ENCODE results near the gene TM9SF1. TPM values are rescaled to one million over a fixed set of nuclear protein-coding genes. Genes with fewer than 3 reads are reported as not detected.

TM9SF1 gene
- total RNA-seq, 1 donor = 89.9 TPM

Small RNAs within 50 kb of the gene (small RNA-seq; reads per million reads assigned to genes)
- gene AL136295.4 (ENCODE audit: low replicate concordance) (not detected), gene CHMP4A (ENCODE audit: low replicate concordance) (not detected), gene IPO4 (ENCODE audit: low replicate concordance) (not detected), gene IRF9 (ENCODE audit: low replicate concordance) (not detected), gene MDP1 (ENCODE audit: low replicate concordance) (0.13 reads per million), gene RNA5SP383 (ENCODE audit: low replicate concordance) (0.46 reads per million, percentile 15 among the genes with 10 or more reads in this experiment)

Other genes with a start within 250 kb of the TM9SF1 start
- 23.8 and 49.9 TPM in 2 replicates for gene DHRS4, start 241.7 kb downstream of the TM9SF1 start, total RNA-seq
- 3.3 and 9.6 TPM in 2 replicates for gene DHRS4L2, start 206.5 kb downstream of the TM9SF1 start, total RNA-seq
- gene CARMIL3, start 143.4 kb downstream of the TM9SF1 start, total RNA-seq = under 0.01 TPM in 1 of 2 replicates, not detected in the other
- under 0.01 TPM in 1 of 2 replicates, not detected in the other for gene CPNE6, start 123.9 kb downstream of the TM9SF1 start, total RNA-seq
- 10.3 and 48.8 TPM in 2 replicates for gene PCK2, start 101.1 kb downstream of the TM9SF1 start, total RNA-seq
- gene DCAF11, start 80.7 kb downstream of the TM9SF1 start, total RNA-seq = 42.9 and 54.3 TPM in 2 replicates
- gene NRL, start 80.5 kb downstream of the TM9SF1 start, total RNA-seq = 0.72 and 1.3 TPM in 2 replicates
- gene FITM1, start 64.8 kb downstream of the TM9SF1 start, total RNA-seq = 0.44 TPM in 1 of 2 replicates, not detected in the other
- gene PSME1, start 59.2 kb downstream of the TM9SF1 start, total RNA-seq = 51.5 and 134 TPM in 2 replicates
- 14.3 and 14.9 TPM in 2 replicates for gene EMC9, start 53.9 kb downstream of the TM9SF1 start, total RNA-seq
- gene PSME2, start 48.8 kb downstream of the TM9SF1 start, total RNA-seq = 71.8 and 89.9 TPM in 2 replicates
- gene RNF31, start 47.9 kb downstream of the TM9SF1 start, total RNA-seq = 57.8 and 65.3 TPM in 2 replicates
- 58.9 and 78.3 TPM in 2 replicates for gene IRF9, start 34.2 kb downstream of the TM9SF1 start, total RNA-seq
- 4.6 and 5.2 TPM in 2 replicates for gene REC8, start 23.4 kb downstream of the TM9SF1 start, total RNA-seq
- gene IPO4, start 6.6 kb downstream of the TM9SF1 start, total RNA-seq = 45.1 and 87.8 TPM in 2 replicates
- gene TSSK4, start 10.3 kb upstream of the TM9SF1 start, total RNA-seq = 0.14 and 0.22 TPM in 2 replicates
- 21.9 and 50.8 TPM in 2 replicates for gene CHMP4A, start 18.0 kb upstream of the TM9SF1 start, total RNA-seq
- gene MDP1, start 20.6 kb upstream of the TM9SF1 start, total RNA-seq = 9.9 and 11.6 TPM in 2 replicates
- gene NEDD8, start 36.9 kb upstream of the TM9SF1 start, total RNA-seq = 86.8 and 89.3 TPM in 2 replicates
- 78.6 and 87.8 TPM in 2 replicates for gene GMPR2, start 37.5 kb upstream of the TM9SF1 start, total RNA-seq
- gene TINF2, start 47.2 kb upstream of the TM9SF1 start, total RNA-seq = 46.6 and 73.7 TPM in 2 replicates
- gene TGM1, start 67.7 kb upstream of the TM9SF1 start, total RNA-seq = 1.5 and 3.4 TPM in 2 replicates
- gene RABGGTA, start 76.2 kb upstream of the TM9SF1 start, total RNA-seq = 37.9 and 45.2 TPM in 2 replicates
- 12.7 and 23.0 TPM in 2 replicates for gene DHRS1, start 104.3 kb upstream of the TM9SF1 start, total RNA-seq
- 15.5 and 39.7 TPM in 2 replicates for gene NOP9, start 104.4 kb upstream of the TM9SF1 start, total RNA-seq
- gene CIDEB, start 112.5 kb upstream of the TM9SF1 start, total RNA-seq = 0.22 and 1.0 TPM in 2 replicates
- gene LTB4R2, start 114.7 kb upstream of the TM9SF1 start, total RNA-seq = 5.6 and 7.7 TPM in 2 replicates
- 0.88 and 1.0 TPM in 2 replicates for gene LTB4R, start 116.1 kb upstream of the TM9SF1 start, total RNA-seq
- 0.66 and 3.1 TPM in 2 replicates for gene ADCY4, start 139.6 kb upstream of the TM9SF1 start, total RNA-seq
- not detected in 2 replicates for gene RIPK3, start 144.6 kb upstream of the TM9SF1 start, total RNA-seq
- 35.7 and 57.7 TPM in 2 replicates for gene NFATC4, start 172.7 kb upstream of the TM9SF1 start, total RNA-seq
- 1.6 and 4.2 TPM in 2 replicates for gene NYNRIN, start 203.6 kb upstream of the TM9SF1 start, total RNA-seq
- 1.3 and 5.0 TPM in 2 replicates for gene CBLN3, start 234.2 kb upstream of the TM9SF1 start, total RNA-seq
- 68.7 and 71.7 TPM in 2 replicates for gene KHNYN, start 234.5 kb upstream of the TM9SF1 start, total RNA-seq
- 14.5 and 19.7 TPM in 2 replicates for gene SDR39U1, start 247.3 kb upstream of the TM9SF1 start, total RNA-seq

Data from placental pericyte (primary cell).